Thyroid gland (tissue), 4 donors: ENCODE data around the gene KAT5. TPM values are rescaled to one million over a fixed set of nuclear protein-coding genes. Genes with fewer than 3 reads are reported as not detected.

Source experiments
- DNase-seq, 2 donors: peaks; one replicate each; pipeline ENCODE4 v3.0.0-alpha.2; 2019
- H3K27ac ChIP-seq, 3 donors: fragments of 200-600 bp; sonication (generic); 1 replicate in 2 of 3; 2 replicates in 1 of 3; pipeline ENCODE4 v1.5.1; 2016 to 2019; ENCODE audit warnings: mild to moderate bottlenecking in 1 of 3, moderate library complexity in 1 of 3
- H3K27me3 ChIP-seq: fragments of 200-600 bp; sonication (generic); one replicate; pipeline ENCODE4 v1.5.1; 2019
- H3K36me3 ChIP-seq, 2 donors: fragments of 200-600 bp; sonication (generic); one replicate each; pipeline ENCODE4 v1.5.1; 2016 to 2019
- H3K4me1 ChIP-seq, 2 donors: fragments of 200-600 bp; sonication (generic); one replicate each; pipeline ENCODE4 v1.5.1; 2017 to 2019
- H3K4me3 ChIP-seq, 3 donors: fragments of 200-600 bp; sonication (generic); replicated peaks in 1 of 3; 1 replicate in 2 of 3; 2 replicates in 1 of 3; pipeline ENCODE4 v1.5.1; 2016; ENCODE audit warnings: mild to moderate bottlenecking in 1 of 3
- H3K9me3 ChIP-seq: fragments of 200-600 bp; sonication (generic); one replicate; pipeline ENCODE4 v1.5.1; 2017
- POLR2A ChIP-seq, 2 donors: fragments of 450-650 bp; IDR thresholded peaks; one replicate each; pipeline ENCODE4 v1.6.1; 2017; ENCODE audit warnings: antibody characterized with exemption in 2 of 2, mild to moderate bottlenecking in 2 of 2, moderate library complexity in 1 of 2
- WGBS, 2 donors: methylation state at CpG; one replicate each; pipeline ENCODE4 v1.1.5; 2017; 5-methylcytosine and 5-hydroxymethylcytosine counted together
- intact Hi-C: fragments of 100-400 bp; cut with DNase I; formaldehyde crosslinking; loops from one replicate; pipeline ENCODE4 v1.15.1; 2023
- total RNA-seq, 4 donors: library from RNA; depleted of rRNA; stranded (reverse); fragments of >200 nt; gene quantifications; one replicate each; pipeline ENCODE4 v1.2.3, GENCODE V29; 2016
- TF ChIP-seq, protein P1 (sequence below), 6 experiments: fragments of 200-600 bp in 3 of 6; fragments of 450-650 bp in 3 of 6; sonication (generic) in 3 of 6; IDR thresholded peaks; one replicate each; pipeline ENCODE4 v1.5.1; 2016 to 2019; ENCODE audit warnings: antibody characterized with exemption in 6 of 6, mild to moderate bottlenecking in 2 of 6, inconsistent platforms in 1 of 6, moderate library complexity in 1 of 6

KAT5 gene
- total RNA-seq, 4 donors from 2014 or later = 78.5 to 114 (median 81.1) TPM

DNA sequence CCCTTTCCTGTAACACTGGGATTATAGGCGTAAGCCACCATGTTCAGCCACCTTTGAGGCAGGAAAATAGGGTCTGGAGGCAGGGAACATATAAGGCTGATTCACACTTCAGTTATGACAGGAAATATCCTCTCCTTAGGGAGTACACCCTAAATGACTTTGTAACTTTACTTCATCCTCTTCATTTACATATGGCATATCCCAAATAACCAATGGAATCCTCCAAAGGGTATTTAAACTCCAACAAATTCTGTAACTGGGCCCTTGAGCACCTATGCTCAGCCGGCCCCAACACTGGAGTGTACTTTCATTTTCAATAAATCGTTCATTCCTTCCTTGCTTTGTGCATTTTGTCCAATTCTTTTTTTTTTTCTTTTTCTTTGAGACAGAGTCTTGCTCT lies 1.6 kb upstream of the KAT5 start:
- Histone ChIP-seq H3K4me3 (no peak overlapping the region), H3K27ac (no peak overlapping the region), H3K27me3 (no peaks in the 10 kb centered on the region), H3K9me3 (no peaks in the 10 kb centered on the region), H3K4me1 (peaks cover 6 to 9% of the 10 kb centered on the region in 2 donors), H3K36me3 (peaks cover 22 to 25% of the 10 kb centered on the region in 2 donors)
- intact Hi-C loops = loop anchor here (5.0 to 10.0 kb wide), 2 partner anchors 72 to 274 kb away; partner anchors contain the start of gene AP5B1
- DNase-seq = no peak
- whole genome bisulfite sequencing, 2 donors = 76 to 80% methylated on average over 3 of the region's 3 CpGs
- TF ChIP-seq, protein P1, sequence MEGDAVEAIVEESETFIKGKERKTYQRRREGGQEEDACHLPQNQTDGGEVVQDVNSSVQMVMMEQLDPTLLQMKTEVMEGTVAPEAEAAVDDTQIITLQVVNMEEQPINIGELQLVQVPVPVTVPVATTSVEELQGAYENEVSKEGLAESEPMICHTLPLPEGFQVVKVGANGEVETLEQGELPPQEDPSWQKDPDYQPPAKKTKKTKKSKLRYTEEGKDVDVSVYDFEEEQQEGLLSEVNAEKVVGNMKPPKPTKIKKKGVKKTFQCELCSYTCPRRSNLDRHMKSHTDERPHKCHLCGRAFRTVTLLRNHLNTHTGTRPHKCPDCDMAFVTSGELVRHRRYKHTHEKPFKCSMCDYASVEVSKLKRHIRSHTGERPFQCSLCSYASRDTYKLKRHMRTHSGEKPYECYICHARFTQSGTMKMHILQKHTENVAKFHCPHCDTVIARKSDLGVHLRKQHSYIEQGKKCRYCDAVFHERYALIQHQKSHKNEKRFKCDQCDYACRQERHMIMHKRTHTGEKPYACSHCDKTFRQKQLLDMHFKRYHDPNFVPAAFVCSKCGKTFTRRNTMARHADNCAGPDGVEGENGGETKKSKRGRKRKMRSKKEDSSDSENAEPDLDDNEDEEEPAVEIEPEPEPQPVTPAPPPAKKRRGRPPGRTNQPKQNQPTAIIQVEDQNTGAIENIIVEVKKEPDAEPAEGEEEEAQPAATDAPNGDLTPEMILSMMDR (IDR thresholded peaks at IDR 0.05) = no peak
- TF ChIP-seq POLR2A (IDR thresholded peaks at IDR 0.05) = no peak

GRCh38 chr11:65712633-65713076 lies 603 bp downstream of the KAT5 start:
- intact Hi-C loops = loop anchor here (5.0 to 10.0 kb wide), 2 partner anchors 70 to 272 kb away; partner anchors contain the start of gene AP5B1
- peak overlapping the region; percentile 97 to 100 (median 99) for H3K27ac ChIP-seq

DNA sequence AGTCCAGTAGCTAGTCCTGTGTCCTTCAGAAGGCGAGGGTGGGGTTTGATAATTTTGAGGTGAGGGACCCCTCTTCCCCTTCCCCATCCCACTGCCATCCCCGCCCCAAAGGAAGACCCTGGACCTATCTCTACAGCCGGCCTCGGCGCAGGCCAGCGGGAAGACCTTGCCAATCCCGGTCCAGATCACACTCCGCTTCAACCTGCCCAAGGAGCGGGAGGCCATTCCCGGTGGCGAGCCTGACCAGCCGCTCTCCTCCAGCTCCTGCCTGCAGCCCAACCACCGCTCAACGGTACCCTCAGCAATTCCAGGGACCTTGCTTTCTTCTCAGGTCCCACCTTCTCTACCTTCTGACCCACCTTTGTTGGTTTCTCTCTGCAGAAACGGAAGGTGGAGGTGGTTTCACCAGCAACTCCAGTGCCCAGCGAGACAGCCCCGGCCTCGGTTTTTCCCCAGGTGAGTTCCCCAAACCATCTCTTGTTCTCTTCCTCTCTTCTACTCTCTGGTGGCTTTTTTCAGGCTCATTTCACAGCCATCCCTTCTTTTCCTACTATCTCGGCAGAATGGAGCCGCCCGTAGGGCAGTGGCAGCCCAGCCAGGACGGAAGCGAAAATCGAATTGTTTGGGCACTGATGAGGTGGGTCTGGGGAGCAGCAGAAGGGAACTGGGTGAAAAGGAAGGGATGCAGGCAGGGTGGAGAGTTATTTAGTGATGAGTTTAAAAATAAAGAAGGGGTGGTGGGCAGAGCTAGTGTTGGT lies 1.3 kb downstream of the KAT5 start:
- Histone ChIP-seq H3K4me1 (peaks cover 6 to 9% of the 10 kb centered on the region in 2 donors), H3K27ac (peak overlapping the region in 1 of 3 donors; percentile 100), H3K27me3 (no peaks in the 10 kb centered on the region), H3K36me3 (peaks cover 48 to 55% of the 10 kb centered on the region in 2 donors), H3K9me3 (no peaks in the 10 kb centered on the region), H3K4me3 (no peak overlapping the region)
- no peak for TF ChIP-seq POLR2A (IDR thresholded peaks at IDR 0.05)
- TF ChIP-seq, protein P1 (IDR thresholded peaks at IDR 0.05) = no peak
- WGBS, 2 donors = 93 to 95% methylated on average over 24 of the region's 24 CpGs
- intact Hi-C loops = loop anchor here (5.0 to 10.0 kb wide), 2 partner anchors 69 to 271 kb away; partner anchors contain the start of gene AP5B1
- no peak for DNase-seq

More at GRCh38 chr11:65712633-65713076, 603 bp downstream of the KAT5 start:
- H3K27me3 ChIP-seq = no peaks in the 10 kb centered on the region
- no peaks in the 10 kb centered on the region for H3K9me3 ChIP-seq
- DNase-seq = no peak
- peaks cover 6 to 9% of the 10 kb centered on the region in 2 donors for H3K4me1 ChIP-seq
- peak overlapping the region in 2 of 3 donors; percentile 65 to 81 for H3K4me3 ChIP-seq
- TF ChIP-seq, protein P1 (IDR thresholded peaks at IDR 0.05) = no peak
- TF ChIP-seq POLR2A (IDR thresholded peaks at IDR 0.05) = no peak
- 34 to 60% methylated on average over 1 to 11 of the region's 11 CpGs for WGBS, 2 donors
- peaks cover 42 to 47% of the 10 kb centered on the region in 2 donors for H3K36me3 ChIP-seq

GRCh38 chr11:65714433-65714832 lies 2.4 kb downstream of the KAT5 start:
- Histone ChIP-seq H3K27ac (no peak overlapping the region), H3K4me3 (no peak overlapping the region), H3K36me3 (peaks cover 58 to 65% of the 10 kb centered on the region in 2 donors), H3K4me1 (peaks cover 11 to 16% of the 10 kb centered on the region in 2 donors), H3K27me3 (no peaks in the 10 kb centered on the region), H3K9me3 (no peaks in the 10 kb centered on the region)
- WGBS, 2 donors = 86 to 90% methylated on average over 6 to 16 of the region's 16 CpGs
- TF ChIP-seq, protein P1 (IDR thresholded peaks at IDR 0.05) = no peak
- no peak for TF ChIP-seq POLR2A (IDR thresholded peaks at IDR 0.05)
- no peak for DNase-seq
- intact Hi-C loops = loop anchor here (5.0 to 10.0 kb wide), 2 partner anchors 68 to 270 kb away; partner anchors contain the start of gene AP5B1

DNA sequence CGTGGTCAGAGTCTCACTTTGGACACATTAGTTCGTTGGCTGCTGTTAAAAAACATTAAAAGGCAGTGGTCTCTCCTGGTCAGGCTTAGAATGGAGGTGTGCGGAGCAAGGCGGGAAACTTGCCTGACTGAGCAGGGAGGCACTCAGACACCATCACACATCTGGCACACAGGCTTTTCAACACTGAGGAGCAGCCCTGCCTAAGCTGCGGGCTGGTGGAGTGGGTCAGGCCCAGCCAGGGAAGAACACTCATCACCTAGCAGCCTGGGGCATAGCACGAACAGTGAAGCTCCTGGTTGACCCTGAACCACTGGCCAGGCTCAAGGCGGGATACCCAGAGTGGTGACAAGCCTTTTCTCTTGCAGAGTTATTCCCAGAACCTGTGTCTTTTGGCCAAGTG lies 4.2 kb downstream of the KAT5 start:
- H3K4me1 ChIP-seq = peaks cover 19 to 23% of the 10 kb centered on the region in 2 donors
- peaks cover 60 to 65% of the 10 kb centered on the region in 2 donors for H3K36me3 ChIP-seq
- H3K27ac ChIP-seq = no peak overlapping the region
- H3K27me3 ChIP-seq = no peaks in the 10 kb centered on the region
- intact Hi-C loops = loop anchor here (5.0 to 10.0 kb wide), 3 partner anchors 56 to 268 kb away; no protein-coding TSS in a partner anchor
- H3K4me3 ChIP-seq = no peak overlapping the region
- DNase-seq = no peak
- 75 to 91% methylated on average over 7 of the region's 7 CpGs for WGBS, 2 donors
- TF ChIP-seq, protein P1 (IDR thresholded peaks at IDR 0.05) = no peak
- no peak for TF ChIP-seq POLR2A (IDR thresholded peaks at IDR 0.05)
- H3K9me3 ChIP-seq = no peaks in the 10 kb centered on the region
